GM11168 (cell line): Measurements from ENCODE around the gene PEX3.
"Not testable (repeated sequence)": the region's sequence is repeated elsewhere in the genome, so short reads cannot be mapped to it uniquely, and the experiment has no call there.

Source experiments
- in situ Hi-C: fragments of 300-500 bp; cut with MboI; formaldehyde crosslinking; loops from one replicate; pipeline ENCODE4 v1.12.0; 2022; ENCODE audit warnings: low sequenced_read_pairs; ENCODE audit not compliant: unreplicated experiment

PEX3 gene

GRCh38 chr6:143501851-143502250 lies 51.2 kb downstream of the PEX3 start:
- in situ Hi-C loops, result no loop called here

- in situ Hi-C loops, result no loop called here
These were observed 53.8 kb downstream of the PEX3 start for GRCh38 chr6:143504369-143504768.

GRCh38 chr6:143505111-143505510 lies 54.5 kb downstream of the PEX3 start:
- in situ Hi-C loops, result no loop called here

- in situ Hi-C loops, result no loop called here
These were observed 54.9 kb downstream of the PEX3 start for GRCh38 chr6:143505537-143505936.

- in situ Hi-C loops, result no loop called here
These were observed 55.6 kb downstream of the PEX3 start for GRCh38 chr6:143506199-143506598.

- in situ Hi-C loops, result no loop called here
These were observed 56.0 kb downstream of the PEX3 start for GRCh38 chr6:143506620-143507019.

- in situ Hi-C loops, result no loop called here
These were observed 56.9 kb downstream of the PEX3 start for GRCh38 chr6:143507358-143508145.

GRCh38 chr6:143510326-143510725 lies 59.7 kb downstream of the PEX3 start:
- in situ Hi-C loops, result not testable (repeated sequence)

GRCh38 chr6:143510991-143511891 lies 60.6 kb downstream of the PEX3 start, which contains the start of gene FUCA2:
TSS of gene FUCA2 (minus strand) at chr6:143511720. CDS start at chr6:143511634, 86 bp downstream.
- in situ Hi-C loops, result no loop called here

- in situ Hi-C loops, result no loop called here
These were observed 62.8 kb downstream of the PEX3 start for GRCh38 chr6:143513410-143513809.

- in situ Hi-C loops, result no loop called here
These were observed 64.6 kb downstream of the PEX3 start for GRCh38 chr6:143515061-143515760.

GRCh38 chr6:143515766-143516355 lies 65.3 kb downstream of the PEX3 start:
- in situ Hi-C loops, result no loop called here

GRCh38 chr6:143516690-143517446 lies 66.3 kb downstream of the PEX3 start:
- in situ Hi-C loops, result no loop called here

- in situ Hi-C loops, result no loop called here
These were observed 66.8 kb downstream of the PEX3 start for GRCh38 chr6:143517447-143517773.

- in situ Hi-C loops, result no loop called here
These were observed 71.5 kb downstream of the PEX3 start for GRCh38 chr6:143522039-143522600.

- in situ Hi-C loops, result no loop called here
These were observed 74.8 kb downstream of the PEX3 start for GRCh38 chr6:143525356-143525755.

- in situ Hi-C loops, result no loop called here
These were observed 77.1 kb downstream of the PEX3 start for GRCh38 chr6:143527677-143528076.

GRCh38 chr6:143528164-143528811 lies 77.7 kb downstream of the PEX3 start:
- in situ Hi-C loops, result no loop called here

GRCh38 chr6:143529095-143529494 lies 78.5 kb downstream of the PEX3 start:
- in situ Hi-C loops, result no loop called here
